Measurements from ENCODE around the gene GNMT. TPM values are rescaled to one million over a fixed set of nuclear protein-coding genes. Genes with fewer than 3 reads are reported as not detected.
A peak's percentile ranks its signal among the peaks of the same experiment; 100 is the strongest.

The GNMT gene
- total and polyA plus RNA-seq, 9 of the 15 experiments (the other 6 are each of a cell fraction or from before 2014, with no cell fraction given): 0.11 to 0.29 (median 0.15) TPM; not detected in 6

- TF ChIP-seq RFX5 (IDR thresholded peaks at IDR 0.05; ENCODE audit: low read depth, low read length) (no peak), ARID3B (CRISPR knock-in tag; IDR thresholded peaks at IDR 0.05; ENCODE audit: borderline replicate concordance) (no peak), NFIX (CRISPR knock-in tag; IDR thresholded peaks at IDR 0.05; ENCODE audit: low read depth) (no peak)
Observed at GRCh38 chr6:42947950-42948349, 12.6 kb upstream of the GNMT start (continued).

DNA sequence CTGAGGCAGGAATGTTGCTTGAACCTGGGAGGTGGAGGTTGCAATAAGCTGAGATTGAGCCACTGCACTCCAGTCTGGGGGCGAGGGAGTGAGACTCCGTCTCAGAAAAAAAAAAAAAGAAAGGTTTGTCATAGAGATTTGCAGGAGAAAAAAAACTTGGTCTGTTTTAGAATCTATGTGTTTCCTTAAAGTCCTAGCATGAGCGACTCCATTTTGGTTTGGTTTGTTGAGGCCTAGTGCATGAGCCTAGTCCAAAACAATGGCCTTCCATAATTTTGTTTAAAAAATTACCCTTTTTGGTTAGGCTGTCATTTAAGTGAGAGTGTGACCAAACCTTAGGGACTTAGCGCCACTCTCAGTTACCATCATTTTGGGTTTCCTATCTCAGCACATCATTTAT lies 8.2 kb upstream of the GNMT start:
- no peak overlapping the region for H3K9ac ChIP-seq (ENCODE audit: insufficient read depth in 1 of 2, low read depth in 2 of 2, low read length in 2 of 2)
- WGBS (ENCODE audit: insufficient coverage, low coverage, missing lambda C conversion rate): 62% methylated on average over 4 of the region's 4 CpGs
- ChIA-PET POLR2A (no interaction called here), CTCF (ENCODE audit: low intra/inter-chr PET ratio) (interaction anchor here (0.7 kb wide), 1 partner anchor 430 kb away, joined by 4 read pairs; no protein-coding TSS in a partner anchor)
- no peaks in the 10 kb centered on the region for H3K9me3 ChIP-seq (replicated peaks; ENCODE audit: control insufficient read depth, insufficient read depth, low read depth, low read length)
- no peaks in the 10 kb centered on the region for H3K27me3 ChIP-seq (ENCODE audit: control insufficient read depth in 2 of 2, insufficient read depth in 2 of 2, low read length in 2 of 2)
- no peak overlapping the region for H3K4me2 ChIP-seq (ENCODE audit: insufficient read depth, low read length)
- no peak overlapping the region for H3K27ac ChIP-seq (ENCODE audit: extremely low read depth, low read depth, low read length)
- no peaks in the 10 kb centered on the region for H4K20me1 ChIP-seq (replicated peaks; ENCODE audit: control insufficient read depth, insufficient read depth, low read length)
- no peaks in the 10 kb centered on the region for H3K36me3 ChIP-seq (ENCODE audit: control insufficient read depth, insufficient read depth, low read length)
- no peaks in the 10 kb centered on the region for H3K9me1 ChIP-seq (ENCODE audit: control insufficient read depth, insufficient read depth, low read length)
- BruUV-seq (replicated peaks): no TSS peak
- intact Hi-C loops (cut with micrococcal nuclease) (no loop called here), in situ Hi-C loops (cut with MboI) (no loop called here)
- no peak for DNase-seq (ENCODE audit: extremely low read depth in 1 of 4, low spot score in 3 of 4)
- no peak overlapping the region for H3K4me3 ChIP-seq
- no peak overlapping the region for H2AFZ ChIP-seq (ENCODE audit: low read depth, low read length)
- no peak for FAIRE-seq
- no peaks in the 10 kb centered on the region for H3K4me1 ChIP-seq (replicated peaks in 1 of 2; ENCODE audit: control insufficient read depth in 2 of 2, insufficient read depth in 2 of 2, low read length in 2 of 2)
- H3K79me2 ChIP-seq (ENCODE audit: control insufficient read depth, insufficient read depth, low read length): no peaks in the 10 kb centered on the region
- no peak for ATAC-seq
- TF ChIP-seq MCM7 (IDR thresholded peaks at IDR 0.05): no peak
- no peak for TF ChIP-seq NFIC (IDR thresholded peaks at IDR 0.05)
- no peak for TF ChIP-seq PHB2 (IDR thresholded peaks at IDR 0.05; ENCODE audit: low read depth)
- TF ChIP-seq ZNF511 (CRISPR knock-in tag; IDR thresholded peaks at IDR 0.05): no peak
- TF ChIP-seq ATF4 (CRISPR knock-in tag; IDR thresholded peaks at IDR 0.05): no peak
- TF ChIP-seq SOX6 (IDR thresholded peaks at IDR 0.05): no peak
- TF ChIP-seq, protein P1, sequence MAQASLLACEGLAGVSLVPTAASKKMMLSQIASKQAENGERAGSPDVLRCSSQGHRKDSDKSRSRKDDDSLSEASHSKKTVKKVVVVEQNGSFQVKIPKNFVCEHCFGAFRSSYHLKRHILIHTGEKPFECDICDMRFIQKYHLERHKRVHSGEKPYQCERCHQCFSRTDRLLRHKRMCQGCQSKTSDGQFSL (CRISPR knock-in tag; IDR thresholded peaks at IDR 0.05): no peak
- TF ChIP-seq, protein P1 (tag; IDR thresholded peaks at IDR 0.05): 0 out of 4 replicates have a peak, but pooled peaks of 1 of the 2 experiments have one; percentile 45
- 0 out of 2 replicates have a peak, but pooled peaks have one; percentile 38 for TF ChIP-seq CREB3 (tag; conservative IDR thresholded peaks at IDR 0.05; ENCODE audit: low read depth)
- no peak for TF ChIP-seq ZNF589 (CRISPR knock-in tag; IDR thresholded peaks at IDR 0.05; ENCODE audit: low read depth)
- no peak for TF ChIP-seq POU5F1 (IDR thresholded peaks at IDR 0.05; ENCODE audit: borderline replicate concordance, low read depth, low read length, partially characterized antibody)
- TF ChIP-seq ZNF23 (CRISPR knock-in tag; IDR thresholded peaks at IDR 0.05): no peak
- no peak for TF ChIP-seq BCOR (IDR thresholded peaks at IDR 0.05)
- TF ChIP-seq, protein P2, sequence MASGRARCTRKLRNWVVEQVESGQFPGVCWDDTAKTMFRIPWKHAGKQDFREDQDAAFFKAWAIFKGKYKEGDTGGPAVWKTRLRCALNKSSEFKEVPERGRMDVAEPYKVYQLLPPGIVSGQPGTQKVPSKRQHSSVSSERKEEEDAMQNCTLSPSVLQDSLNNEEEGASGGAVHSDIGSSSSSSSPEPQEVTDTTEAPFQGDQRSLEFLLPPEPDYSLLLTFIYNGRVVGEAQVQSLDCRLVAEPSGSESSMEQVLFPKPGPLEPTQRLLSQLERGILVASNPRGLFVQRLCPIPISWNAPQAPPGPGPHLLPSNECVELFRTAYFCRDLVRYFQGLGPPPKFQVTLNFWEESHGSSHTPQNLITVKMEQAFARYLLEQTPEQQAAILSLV (tag; IDR thresholded peaks at IDR 0.05): 0 out of 2 replicates have a peak, but pooled peaks have one; percentile 12

Measured in K562 (cell line).